Ishikawa (cell line): ENCODE data around the gene HOXA10.

ENCODE experiments used
- EP300 ChIP-seq: IDR thresholded peaks from 2 replicates; pipeline ENCODE4 v1.6.1; 2012; ENCODE audit warnings: borderline replicate concordance
- TAF1 ChIP-seq: IDR thresholded peaks from 2 replicates; pipeline ENCODE4 v1.6.1; 2012; ENCODE audit warnings: low read depth, mild to moderate bottlenecking
- TCF12 ChIP-seq: IDR thresholded peaks from 2 replicates; pipeline ENCODE4 v1.6.1; 2012; ENCODE audit warnings: low read depth
- TF ChIP-seq, protein P1 (sequence below): IDR thresholded peaks from 2 replicates; pipeline ENCODE4 v1.6.1; 2012

DNA sequence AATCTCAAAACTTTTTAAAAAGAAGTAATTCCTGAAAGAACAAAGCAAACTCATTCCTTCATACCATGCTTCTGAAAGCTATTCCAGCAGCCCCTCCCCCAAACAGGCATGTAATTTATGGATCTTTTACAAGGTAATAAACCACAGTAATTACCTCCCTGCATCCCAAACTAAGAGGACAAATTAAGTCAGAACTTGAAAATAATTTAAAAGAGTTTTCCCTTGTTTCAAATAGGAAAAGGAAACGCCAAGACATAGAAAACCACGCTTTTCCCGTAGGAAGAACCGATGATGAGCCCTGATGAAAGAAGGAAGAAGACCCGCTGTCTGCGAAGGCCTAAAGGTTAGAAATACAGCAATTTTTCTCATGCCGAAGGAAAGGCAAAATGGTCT is 52.4 kb downstream of the HOXA10 start:
- TF ChIP-seq TAF1 (no peak), EP300 (no peak), TCF12 (no peak)
- TF ChIP-seq, protein P1, sequence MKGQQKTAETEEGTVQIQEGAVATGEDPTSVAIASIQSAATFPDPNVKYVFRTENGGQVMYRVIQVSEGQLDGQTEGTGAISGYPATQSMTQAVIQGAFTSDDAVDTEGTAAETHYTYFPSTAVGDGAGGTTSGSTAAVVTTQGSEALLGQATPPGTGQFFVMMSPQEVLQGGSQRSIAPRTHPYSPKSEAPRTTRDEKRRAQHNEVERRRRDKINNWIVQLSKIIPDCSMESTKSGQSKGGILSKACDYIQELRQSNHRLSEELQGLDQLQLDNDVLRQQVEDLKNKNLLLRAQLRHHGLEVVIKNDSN, result no peak
